HG02623 (cell line): ENCODE data around the gene SLC5A6.

Source experiments
- ATAC-seq: cut with Tn5 transposase; IDR thresholded peaks from one replicate; pipeline ENCODE4 v1.9.1; 2021; ENCODE audit warnings: moderate library complexity; ENCODE audit not compliant: unreplicated experiment

Gene SLC5A6

DNA sequence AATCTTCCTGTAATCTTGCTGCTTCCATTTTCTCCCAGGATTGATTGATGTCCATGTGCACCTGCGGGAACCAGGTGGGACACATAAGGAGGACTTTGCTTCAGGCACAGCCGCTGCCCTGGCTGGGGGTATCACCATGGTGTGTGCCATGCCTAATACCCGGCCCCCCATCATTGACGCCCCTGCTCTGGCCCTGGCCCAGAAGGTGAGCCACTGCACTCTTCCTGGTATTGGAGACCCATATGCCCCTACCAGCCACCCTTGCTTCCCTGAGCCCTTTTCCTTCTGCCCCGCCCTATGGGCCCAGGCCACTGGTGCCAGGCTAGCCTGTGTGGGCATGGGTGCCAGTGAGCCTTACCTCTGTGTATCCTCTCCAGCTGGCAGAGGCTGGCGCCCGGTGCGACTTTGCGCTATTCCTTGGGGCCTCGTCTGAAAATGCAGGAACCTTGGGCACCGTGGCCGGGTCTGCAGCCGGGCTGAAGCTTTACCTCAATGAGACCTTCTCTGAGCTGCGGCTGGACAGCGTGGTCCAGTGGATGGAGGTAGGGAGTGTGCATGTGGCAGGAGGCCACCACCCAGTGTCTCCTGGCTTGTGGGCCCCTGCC is 25.4 kb upstream of the SLC5A6 start:
- ATAC-seq: no peak

DNA sequence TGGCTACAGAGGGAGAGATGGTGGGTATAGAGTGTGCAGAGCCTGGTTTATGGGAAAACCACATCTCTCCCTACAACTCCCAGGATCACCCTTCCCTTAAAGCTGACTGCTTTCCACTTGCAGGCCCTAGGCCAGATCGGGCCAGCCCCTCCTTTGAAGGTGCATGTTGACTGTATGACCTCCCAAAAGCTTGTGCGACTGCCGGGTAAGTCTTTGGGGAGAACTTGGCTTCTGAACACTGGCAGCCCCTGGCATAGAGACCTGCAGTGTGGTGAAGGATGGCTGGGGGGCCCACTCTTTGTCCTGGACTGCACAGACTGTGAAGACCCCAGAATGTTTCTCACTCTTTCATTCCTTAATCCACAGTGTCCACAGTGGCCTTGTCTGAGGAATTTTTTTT is 24.6 kb upstream of the SLC5A6 start:
- no peak for ATAC-seq

DNA sequence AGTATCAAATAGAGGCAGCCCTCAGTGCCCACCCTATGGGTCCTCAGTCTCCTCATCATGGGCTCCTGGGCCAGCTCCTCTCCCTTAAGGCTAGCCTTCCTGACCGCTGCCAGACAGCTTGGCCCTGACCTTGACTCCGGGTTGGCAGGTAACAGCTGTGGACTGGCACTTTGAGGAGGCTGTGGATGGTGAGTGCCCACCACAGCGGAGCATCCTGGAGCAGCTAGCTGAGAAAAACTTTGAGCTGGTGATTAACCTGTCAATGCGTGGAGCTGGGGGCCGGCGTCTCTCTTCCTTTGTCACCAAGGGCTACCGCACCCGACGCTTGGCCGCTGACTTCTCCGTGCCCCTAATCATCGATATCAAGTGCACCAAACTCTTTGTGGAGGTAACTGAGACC is 24.1 kb upstream of the SLC5A6 start:
- ATAC-seq: no peak

DNA sequence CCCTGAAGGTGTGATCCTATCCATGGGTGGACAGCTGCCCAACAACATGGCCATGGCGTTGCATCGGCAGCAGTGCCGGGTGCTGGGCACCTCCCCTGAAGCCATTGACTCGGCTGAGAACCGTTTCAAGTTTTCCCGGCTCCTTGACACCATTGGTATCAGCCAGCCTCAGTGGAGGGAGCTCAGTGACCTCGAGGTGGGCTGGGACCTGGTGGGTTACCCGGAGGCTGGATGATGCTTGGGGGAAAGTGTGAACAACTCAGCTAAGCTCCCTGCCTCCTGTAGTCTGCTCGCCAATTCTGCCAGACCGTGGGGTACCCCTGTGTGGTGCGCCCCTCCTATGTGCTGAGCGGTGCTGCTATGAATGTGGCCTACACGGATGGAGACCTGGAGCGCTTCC is 21.3 kb upstream of the SLC5A6 start:
- ATAC-seq: no peak

DNA sequence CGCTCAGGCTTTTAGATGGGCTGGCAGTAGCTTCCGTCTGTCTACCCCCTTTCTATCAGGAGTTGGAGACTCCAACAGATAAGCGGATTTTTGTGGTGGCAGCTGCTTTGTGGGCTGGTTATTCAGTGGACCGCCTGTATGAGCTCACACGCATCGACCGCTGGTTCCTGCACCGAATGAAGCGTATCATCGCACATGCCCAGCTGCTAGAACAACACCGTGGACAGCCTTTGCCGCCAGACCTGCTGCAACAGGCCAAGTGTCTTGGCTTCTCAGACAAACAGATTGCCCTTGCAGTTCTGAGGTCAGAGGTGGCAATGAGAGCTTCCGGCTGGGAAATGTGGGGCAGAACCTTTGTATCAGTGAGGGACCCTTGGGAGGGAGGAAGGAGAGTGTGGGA is 19.9 kb upstream of the SLC5A6 start:
- ATAC-seq: no peak

DNA sequence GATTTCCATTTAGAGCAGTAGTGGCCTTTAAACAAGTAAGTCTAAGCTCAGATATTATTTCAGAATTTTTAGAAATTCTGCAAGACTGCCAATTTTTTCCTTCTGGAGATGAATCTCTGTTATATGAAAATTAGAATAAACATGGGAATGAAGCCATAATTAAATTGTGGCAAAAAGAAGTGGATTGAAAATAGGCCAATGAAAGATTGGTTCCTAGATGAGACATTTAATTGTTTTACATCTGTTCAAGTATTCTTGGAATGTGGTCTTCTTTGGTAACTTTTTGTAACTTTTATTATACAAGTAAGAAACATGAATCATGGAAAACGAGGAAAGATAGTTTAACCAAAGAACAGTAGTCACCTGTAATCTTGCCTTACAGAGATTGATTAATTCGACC is 15.4 kb upstream of the SLC5A6 start:
- ATAC-seq: no peak

DNA sequence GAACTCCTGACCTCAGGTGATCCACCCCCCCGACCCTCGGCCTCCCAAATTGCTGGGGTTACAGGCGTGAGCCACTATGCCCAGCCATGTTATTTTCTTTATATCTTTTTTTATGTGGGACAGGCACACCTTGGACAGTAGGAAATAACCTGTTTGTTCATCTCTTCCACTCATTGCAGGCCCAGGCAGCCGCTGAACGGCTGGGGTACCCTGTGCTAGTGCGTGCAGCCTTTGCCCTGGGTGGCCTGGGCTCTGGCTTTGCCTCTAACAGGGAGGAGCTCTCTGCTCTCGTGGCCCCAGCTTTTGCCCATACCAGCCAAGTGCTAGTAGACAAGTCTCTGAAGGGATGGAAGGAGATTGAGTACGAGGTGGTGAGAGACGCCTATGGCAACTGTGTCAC is 13.5 kb upstream of the SLC5A6 start:
- ATAC-seq: no peak

DNA sequence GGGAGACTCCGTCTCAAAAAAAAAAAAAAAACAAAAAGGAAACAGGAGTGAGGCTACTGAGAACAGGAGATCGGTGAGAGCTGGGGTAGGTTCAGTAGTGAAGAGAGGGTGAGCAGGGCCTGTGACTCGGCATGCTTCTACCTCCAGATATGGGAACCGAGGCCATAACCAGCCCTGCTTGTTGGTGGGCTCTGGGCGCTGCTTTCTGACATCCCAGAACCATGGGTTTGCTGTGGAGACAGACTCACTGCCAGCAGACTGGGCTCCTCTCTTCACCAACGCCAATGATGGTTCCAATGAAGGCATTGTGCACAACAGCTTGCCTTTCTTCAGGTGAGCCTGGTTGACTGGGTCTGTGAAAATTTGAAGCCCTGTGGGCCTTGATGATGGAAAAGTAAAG is 11.3 kb upstream of the SLC5A6 start:
- no peak for ATAC-seq

DNA sequence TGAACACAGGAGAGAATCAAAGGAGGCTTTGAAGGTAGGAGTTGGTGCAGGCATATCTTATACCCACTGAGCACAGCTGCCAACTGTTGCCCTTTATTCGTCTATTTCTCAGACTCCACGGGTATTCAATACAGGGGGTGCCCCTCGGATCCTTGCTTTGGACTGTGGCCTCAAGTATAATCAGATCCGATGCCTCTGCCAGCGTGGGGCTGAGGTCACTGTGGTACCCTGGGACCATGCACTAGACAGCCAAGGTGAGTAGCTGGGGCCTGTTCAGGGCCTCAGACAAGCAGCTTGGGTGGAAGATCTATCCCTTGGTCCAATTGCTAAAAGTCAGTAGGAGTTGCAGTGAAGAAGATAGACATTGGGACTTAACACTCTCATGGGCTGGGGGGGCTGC is 10.3 kb upstream of the SLC5A6 start:
- ATAC-seq: no peak

DNA sequence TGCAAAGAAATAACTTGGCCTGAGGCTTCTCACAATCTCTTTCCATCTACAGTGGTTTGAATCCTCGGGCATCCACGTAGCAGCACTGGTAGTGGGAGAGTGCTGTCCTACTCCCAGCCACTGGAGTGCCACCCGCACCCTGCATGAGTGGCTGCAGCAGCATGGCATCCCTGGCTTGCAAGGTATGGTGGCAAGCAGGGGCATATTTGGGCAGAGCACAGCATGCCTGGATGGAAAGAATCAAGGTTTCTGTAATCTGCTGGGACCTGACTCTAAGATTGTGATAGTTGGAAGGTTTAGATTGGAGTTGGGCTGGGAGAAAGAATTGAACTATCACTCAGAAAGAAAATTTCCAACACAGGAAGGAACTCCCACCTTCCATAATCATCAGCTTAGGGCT is 9.1 kb upstream of the SLC5A6 start:
- no peak for ATAC-seq

DNA sequence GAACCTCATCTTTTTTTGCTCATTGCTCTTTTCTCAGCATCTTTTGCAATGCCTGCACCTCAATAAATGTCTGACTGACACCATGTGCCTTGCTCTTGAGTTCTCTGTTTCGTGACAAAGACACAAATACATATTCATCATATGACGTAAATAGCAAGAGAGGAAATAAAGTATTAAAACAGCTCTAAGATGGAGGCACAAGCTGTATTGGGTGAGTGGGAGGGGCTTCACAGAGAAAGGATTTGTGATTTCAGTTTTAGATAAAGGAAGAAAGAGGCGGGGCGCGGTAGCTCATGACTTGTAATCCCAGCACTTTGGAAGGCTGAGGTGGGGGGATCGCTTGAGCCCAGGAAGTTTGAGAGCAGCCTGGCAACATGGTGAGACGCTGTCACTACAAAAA is 8.0 kb upstream of the SLC5A6 start:
- no peak for ATAC-seq

DNA sequence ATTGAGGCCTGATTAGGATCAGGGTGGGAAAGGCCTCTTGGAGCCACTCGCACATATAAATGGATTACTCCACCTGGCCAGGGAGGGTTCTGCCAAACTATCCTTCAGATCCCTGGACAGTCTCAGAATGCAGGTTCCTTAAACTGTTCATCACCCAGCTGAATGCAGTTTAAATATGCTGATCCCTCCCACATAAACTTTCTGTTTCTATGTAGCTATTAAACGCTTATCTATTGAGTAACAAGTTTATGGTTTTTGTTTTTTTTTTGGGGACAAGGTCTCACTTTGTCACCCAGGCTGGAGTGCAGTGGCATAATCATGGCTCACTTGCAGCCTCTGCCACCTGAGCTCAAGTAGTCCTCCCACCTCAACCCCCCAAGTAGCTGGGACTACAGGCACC is 7.0 kb upstream of the SLC5A6 start:
- no peak for ATAC-seq

DNA sequence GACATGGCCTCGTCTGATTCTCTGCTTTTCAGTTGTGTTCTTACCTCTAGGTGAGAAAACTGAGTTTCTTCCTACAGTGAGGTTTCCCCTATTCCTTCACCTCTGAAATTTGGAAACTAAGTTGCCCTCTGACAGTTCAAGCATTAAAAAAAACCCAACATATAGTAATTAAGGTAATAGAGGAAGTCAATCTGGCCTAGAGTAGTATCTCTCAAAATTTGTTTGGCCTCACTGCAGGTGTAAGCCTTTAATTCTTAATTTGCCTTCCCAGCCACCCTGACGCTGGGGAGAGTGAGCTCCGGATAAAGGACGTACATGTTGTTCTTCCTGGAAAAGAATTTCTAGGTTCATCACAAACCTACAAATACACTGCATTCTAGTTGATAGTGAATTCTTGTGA is 6.5 kb upstream of the SLC5A6 start:
- no peak for ATAC-seq

DNA sequence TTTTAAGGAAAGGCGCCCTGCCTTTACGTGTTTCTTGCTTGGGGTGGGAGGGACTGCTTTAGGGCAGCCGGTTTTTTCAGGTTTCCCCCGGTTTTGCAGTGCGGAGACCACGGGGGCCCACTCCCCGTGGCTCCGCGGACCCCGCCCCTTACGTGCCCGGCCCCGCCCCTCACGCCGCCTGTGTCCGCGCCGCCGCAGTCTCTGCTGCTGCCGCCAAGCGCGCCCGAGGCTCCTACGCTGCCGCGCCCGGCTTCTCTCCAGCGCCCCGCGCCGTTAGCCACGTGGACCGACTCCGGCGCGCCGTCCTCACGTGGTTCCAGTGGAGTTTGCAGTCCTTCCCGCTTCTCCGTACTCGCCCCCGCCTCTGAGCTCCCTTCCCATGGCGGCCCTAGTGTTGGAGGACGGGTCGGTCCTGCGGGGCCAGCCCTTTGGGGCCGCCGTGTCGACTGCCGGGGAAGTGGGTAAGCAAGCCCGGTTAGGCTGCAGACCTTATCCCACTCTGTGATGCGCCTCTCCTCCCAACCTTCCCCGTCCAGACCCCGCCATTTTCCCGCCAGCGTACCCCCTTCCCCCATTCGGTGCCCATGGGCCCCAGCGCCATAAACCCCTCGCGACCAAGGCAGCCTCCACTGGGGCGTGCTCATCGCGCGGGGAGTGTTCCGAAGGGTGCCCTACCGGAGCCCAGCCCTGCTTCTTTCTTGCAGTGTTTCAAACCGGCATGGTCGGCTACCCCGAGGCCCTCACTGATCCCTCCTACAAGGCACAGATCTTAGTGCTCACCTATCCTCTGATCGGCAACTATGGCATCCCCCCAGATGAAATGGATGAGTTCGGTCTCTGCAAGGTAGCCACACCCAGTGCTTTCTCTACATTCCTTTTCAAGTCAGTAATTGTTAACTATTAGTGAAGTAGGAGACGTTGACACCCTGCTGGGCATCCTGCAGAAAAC is 5.4 kb upstream of the SLC5A6 start, which contains the start of gene CAD:
CAD (plus strand) TSS at position 197 of the 949 bp plus-strand sequence; CDS start at position 380, 183 bp downstream.
- peak; percentile 76 for ATAC-seq

DNA sequence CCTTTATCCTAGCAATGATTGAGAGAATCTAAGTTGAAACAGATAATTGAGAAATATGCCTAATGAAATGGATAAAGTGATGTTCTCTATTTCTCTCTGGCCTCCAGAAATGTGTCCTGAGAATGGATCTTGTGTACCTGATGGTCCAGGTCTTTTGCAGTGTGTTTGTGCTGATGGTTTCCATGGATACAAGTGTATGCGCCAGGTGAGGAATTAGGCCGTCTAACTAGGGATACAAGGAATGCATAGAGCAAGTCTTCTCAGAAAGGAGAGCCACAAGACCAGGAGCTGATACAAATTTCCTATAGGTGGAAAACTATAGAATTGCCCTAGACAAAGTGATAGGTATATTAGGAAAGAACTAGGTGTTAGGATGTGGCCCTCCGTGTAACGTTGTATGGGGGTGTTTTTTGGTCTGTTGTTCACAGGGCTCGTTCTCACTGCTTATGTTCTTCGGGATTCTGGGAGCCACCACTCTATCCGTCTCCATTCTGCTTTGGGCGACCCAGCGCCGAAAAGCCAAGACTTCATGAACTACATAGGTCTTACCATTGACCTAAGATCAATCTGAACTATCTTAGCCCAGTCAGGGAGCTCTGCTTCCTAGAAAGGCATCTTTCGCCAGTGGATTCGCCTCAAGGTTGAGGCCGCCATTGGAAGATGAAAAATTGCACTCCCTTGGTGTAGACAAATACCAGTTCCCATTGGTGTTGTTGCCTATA is 4.5 kb upstream of the SLC5A6 start:
- ATAC-seq: no peak

DNA sequence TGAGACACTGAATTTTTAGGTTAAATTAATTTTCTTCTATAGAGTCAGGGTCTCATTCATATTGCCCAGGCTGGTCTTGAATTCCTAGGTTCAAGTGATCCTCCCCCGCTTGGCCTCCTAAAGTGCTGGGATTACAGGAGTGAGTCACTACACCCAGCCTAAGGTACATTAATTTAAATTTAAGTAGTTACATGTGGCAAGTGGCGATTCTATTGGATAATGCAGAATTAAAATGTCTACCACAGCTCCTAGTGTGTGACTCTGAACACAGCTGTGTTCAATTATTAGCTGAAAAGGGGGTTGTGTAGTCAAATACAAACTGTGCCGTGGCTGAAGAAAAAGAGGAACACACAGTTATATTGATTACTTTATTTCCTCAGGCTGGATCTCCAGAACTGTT is 2.9 kb upstream of the SLC5A6 start:
- ATAC-seq: no peak

DNA sequence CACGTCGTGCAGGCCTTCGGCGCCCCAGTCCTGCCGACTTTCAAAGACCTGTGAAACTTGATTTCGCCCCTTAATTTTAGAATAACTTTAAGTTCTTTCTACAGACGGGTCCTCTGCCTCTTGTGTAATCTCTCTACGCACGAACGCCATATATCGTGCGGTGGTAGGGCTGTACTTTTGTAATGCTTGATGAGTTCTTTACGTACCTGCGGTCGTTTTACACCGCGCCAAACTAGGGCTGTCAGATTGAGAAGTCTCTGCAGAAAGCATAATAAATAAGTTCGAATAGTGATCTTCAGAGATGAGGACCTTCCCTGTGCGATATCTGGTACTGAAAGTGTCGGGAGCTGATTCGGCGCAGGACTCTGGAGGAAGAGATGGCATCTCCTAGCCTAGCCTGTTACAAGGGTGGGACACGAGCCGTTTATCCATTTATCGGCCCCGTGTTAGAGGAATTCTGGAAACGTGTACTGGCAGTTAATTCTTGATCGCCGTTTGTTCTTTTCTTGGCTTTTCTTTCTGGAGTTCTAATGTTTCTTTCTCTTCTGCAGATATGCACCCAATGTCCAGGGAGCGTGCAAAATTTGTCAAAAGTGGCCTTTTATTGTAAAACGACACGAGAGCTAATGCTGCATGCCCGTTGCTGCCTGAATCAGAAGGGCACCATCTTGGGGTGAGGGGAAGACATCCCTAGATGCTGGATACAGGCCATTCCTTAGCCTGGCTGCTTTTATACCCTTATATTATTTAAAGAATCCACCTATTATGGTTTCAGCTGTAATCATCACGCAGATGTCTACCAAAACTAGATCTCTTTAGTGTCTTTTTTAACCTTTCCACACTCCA is 781 bp upstream of the SLC5A6 start:
- ATAC-seq: no peak

DNA sequence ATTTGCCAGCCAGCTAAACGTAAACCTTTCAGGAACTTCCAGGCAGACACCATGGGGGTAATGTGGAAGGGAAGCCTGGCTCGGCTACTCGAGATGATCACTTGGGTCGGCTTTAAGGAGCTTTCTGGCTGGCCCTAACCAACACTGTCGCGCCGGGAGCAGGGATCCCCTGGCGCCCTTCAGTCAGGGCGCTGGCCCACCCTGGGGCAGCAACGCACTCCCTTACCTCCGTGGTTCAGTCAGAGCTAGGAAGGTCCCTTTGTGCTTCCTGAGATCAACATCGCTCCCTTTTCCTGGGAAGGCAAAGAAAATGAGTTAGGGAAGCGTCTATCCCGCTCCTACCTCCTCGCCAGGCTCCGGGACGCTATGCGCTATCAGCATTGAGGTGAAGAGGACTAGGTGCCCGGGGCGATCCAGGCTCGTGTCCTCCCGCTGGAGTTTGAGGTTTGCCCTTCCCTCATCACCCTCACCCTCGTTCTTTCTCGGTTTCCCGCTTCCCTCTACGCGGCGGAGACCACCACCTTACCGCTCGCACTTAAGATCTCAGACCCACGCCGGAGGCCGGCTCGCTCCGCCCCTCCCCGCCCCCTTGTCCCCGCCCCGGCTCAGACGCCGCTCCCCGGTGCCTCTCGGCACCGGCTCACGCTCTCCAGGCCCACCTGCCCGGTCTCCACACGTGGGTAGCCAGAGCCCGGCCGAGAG is 676 bp downstream of the SLC5A6 start:
- ATAC-seq: no peak

DNA sequence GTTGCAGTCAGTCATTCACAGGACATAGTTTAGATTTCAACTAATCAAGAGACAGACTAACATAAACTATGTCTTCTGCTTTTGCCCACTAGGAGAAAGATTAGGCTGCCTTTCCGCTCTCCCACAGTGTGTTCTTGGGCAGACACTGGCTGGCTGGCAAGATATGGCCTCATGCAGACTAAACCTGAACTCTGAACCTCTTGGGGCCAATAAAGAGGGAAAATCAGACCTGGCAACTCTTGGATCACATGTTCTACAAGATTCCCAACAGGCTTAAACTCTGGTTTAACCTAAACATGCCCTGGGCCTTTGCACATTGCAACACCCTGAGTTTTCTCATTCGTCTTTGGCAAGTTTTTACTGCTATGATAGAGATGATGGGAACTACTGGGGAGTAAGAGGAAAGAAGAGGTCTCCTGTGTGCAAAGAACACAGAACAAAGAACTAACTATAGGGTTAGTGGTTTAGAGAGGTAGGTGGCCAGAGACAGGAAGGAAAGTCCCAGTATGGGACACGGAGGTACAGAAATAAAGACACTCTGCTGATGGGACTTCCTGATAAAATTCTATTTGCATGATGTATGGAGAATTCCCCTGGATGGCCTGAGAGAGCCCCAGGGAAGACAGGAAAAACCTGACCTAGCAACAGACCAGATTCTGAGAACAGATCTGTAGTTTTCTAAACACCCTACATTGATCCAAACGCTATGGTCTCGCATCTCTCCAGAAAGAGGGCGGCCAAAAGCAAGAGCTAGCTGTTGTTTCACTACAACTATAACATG is 2.3 kb downstream of the SLC5A6 start:
- no peak for ATAC-seq
